ENCODE results near the gene PRKD1. TPM values are rescaled to one million over a fixed set of nuclear protein-coding genes. Genes with fewer than 3 reads are reported as not detected.

Gene PRKD1
- total RNA-seq, 1 donor from 2014 or later = 11.8 TPM

DNA sequence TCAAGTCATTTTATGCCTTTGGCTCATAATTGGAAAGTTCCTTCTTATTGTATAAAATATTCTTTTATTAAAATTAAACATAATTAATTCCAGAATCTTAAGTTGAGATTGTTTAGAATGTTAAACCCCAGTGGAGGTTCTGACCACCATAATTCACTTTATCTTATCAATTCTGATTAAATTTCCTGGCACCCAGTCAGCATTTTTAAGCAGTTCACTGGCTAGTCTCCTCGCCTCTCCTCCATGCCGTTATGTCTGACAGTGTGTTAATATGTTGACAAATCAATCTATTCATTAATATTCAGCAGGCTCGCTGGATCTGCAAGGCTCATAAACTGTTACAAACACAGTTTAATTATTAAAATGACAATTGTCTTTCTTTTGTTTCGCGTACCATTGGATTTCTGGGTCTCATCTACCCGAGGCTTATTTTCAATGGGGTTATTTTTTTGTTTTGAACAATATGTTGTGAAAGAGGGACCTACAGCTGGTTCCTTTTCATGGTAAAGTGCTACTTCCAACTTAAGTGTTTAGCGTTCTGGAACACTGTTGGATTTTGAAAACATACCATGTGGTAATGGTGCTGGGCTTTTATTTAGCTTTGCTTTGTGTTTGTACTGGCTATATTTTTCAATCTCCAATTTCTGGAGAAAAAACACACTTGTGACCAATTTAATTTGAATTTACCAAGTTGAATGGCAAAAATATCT is 339.7 kb downstream of the PRKD1 start:
- Histone ChIP-seq H3K4me3 (no peak overlapping the region), H3K4me1 (no peaks in the 10 kb centered on the region), H3K9me3 (no peaks in the 10 kb centered on the region), H3K27me3 (no peaks in the 10 kb centered on the region), H3K27ac (no peak overlapping the region), H3K36me3 (no peaks in the 10 kb centered on the region)
- intact Hi-C loops (cut with DNase I) = no loop called here
- TF ChIP-seq POLR2AphosphoS5 (IDR thresholded peaks at IDR 0.05; ENCODE audit: insufficient read depth in 1 of 2, low read depth in 1 of 2) = no peak
- no peak for TF ChIP-seq POLR2A (IDR thresholded peaks at IDR 0.05)
- DNase-seq (ENCODE audit: extremely low spot score in 2 of 2) = no peak

DNA sequence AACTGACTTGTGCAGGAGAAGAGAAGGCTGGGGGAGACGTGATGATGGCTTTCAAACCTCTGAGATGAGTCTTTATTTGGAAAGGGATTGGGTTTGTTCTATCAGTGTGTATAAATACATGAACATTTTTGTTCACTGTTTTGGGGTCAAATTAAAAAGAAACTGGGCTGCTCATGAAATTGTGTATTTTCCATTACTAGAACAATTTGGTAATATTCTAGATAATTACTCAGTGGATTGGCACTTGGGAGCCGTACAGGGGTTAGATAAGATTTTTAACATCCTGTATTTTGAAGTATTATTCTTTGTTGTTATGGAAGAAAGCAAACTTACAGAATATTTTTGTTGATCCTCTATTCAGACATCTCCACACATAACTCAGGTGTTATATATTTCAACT is 340.6 kb downstream of the PRKD1 start:
- no peaks in the 10 kb centered on the region for H3K9me3 ChIP-seq
- H3K27ac ChIP-seq = no peak overlapping the region
- intact Hi-C loops (cut with DNase I) = no loop called here
- no peaks in the 10 kb centered on the region for H3K4me1 ChIP-seq
- no peaks in the 10 kb centered on the region for H3K27me3 ChIP-seq
- H3K4me3 ChIP-seq = no peak overlapping the region
- no peak for DNase-seq (ENCODE audit: extremely low spot score in 2 of 2)
- H3K36me3 ChIP-seq = no peaks in the 10 kb centered on the region
- TF ChIP-seq POLR2A (IDR thresholded peaks at IDR 0.05) = no peak
- TF ChIP-seq, protein P1, sequence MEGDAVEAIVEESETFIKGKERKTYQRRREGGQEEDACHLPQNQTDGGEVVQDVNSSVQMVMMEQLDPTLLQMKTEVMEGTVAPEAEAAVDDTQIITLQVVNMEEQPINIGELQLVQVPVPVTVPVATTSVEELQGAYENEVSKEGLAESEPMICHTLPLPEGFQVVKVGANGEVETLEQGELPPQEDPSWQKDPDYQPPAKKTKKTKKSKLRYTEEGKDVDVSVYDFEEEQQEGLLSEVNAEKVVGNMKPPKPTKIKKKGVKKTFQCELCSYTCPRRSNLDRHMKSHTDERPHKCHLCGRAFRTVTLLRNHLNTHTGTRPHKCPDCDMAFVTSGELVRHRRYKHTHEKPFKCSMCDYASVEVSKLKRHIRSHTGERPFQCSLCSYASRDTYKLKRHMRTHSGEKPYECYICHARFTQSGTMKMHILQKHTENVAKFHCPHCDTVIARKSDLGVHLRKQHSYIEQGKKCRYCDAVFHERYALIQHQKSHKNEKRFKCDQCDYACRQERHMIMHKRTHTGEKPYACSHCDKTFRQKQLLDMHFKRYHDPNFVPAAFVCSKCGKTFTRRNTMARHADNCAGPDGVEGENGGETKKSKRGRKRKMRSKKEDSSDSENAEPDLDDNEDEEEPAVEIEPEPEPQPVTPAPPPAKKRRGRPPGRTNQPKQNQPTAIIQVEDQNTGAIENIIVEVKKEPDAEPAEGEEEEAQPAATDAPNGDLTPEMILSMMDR (IDR thresholded peaks at IDR 0.05) = no peak
- TF ChIP-seq POLR2AphosphoS5 (IDR thresholded peaks at IDR 0.05; ENCODE audit: insufficient read depth in 1 of 2, low read depth in 1 of 2) = no peak

DNA sequence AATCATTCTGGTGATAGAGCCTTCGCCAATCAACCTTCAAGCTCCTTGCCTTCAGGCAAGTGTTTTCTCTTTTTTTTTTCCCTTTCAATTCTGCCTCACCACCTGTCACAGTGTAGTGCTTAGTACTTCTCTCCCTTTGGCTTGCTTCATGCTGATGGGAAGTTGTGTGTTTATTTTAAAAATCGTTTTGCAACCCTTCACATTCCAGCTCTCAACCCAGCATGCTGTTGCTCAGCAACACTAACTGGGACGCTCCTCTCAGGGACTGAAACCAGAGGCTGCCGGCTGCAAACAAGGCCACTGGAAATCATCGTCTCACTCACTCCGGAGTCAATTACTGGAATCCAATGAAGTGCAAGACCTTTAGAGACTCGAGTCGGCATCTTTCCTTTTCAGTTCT is 342.7 kb downstream of the PRKD1 start:
- Histone ChIP-seq H3K36me3 (no peaks in the 10 kb centered on the region), H3K4me1 (no peaks in the 10 kb centered on the region), H3K9me3 (no peaks in the 10 kb centered on the region), H3K27me3 (no peaks in the 10 kb centered on the region), H3K27ac (no peak overlapping the region), H3K4me3 (no peak overlapping the region)
- TF ChIP-seq, protein P1 (IDR thresholded peaks at IDR 0.05) = no peak
- no peak for TF ChIP-seq POLR2AphosphoS5 (IDR thresholded peaks at IDR 0.05; ENCODE audit: insufficient read depth in 1 of 2, low read depth in 1 of 2)
- no peak for TF ChIP-seq POLR2A (IDR thresholded peaks at IDR 0.05)
- intact Hi-C loops (cut with DNase I) = no loop called here
- DNase-seq (ENCODE audit: extremely low spot score in 2 of 2) = no peak

DNA sequence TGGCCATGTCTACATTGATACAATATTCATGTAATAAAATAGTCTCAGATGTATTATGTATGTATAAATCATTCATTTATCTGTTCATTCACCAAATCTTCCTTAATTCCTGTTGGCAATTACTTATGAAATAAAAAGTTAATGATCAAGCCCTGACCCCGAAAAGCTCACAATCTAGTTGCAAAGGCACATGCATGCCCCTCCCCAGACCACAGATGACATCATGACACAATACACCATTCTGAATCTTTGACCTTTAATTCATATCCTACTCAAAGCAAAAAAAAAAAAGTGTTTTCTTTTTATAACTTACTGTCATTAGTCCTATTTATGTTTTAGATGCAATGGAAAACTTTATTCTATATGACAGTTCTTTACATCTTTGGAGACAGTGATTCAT is 346.9 kb downstream of the PRKD1 start:
- TF ChIP-seq, protein P1 (IDR thresholded peaks at IDR 0.05) = no peak
- TF ChIP-seq POLR2AphosphoS5 (IDR thresholded peaks at IDR 0.05; ENCODE audit: insufficient read depth in 1 of 2, low read depth in 1 of 2) (no peak), POLR2A (IDR thresholded peaks at IDR 0.05) (no peak)
- DNase-seq (ENCODE audit: extremely low spot score in 2 of 2) = no peak

DNA sequence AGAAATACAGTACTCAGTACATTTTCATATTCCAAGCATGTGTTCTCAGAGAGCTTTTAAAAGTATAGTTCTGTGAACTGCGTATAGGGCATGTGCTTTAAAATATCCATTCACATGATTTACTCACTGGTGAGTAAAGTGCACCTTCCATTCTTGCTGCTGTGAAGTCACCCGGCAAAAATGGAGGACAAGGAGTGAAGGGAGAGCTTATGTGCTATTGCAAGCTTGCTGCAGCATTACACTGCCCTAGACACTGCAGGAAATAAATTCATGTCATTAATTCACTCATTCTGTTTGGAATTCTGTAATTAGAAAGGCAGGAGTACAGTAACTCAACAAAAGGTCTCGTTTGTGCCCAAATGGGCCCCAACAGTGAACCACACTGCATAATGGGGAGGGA is 347.8 kb downstream of the PRKD1 start:
- no peak overlapping the region for H3K4me3 ChIP-seq
- intact Hi-C loops (cut with DNase I) = no loop called here

More for the DNA sequence above, 346.9 kb downstream of the PRKD1 start:
- no peak overlapping the region for H3K27ac ChIP-seq
- no peaks in the 10 kb centered on the region for H3K27me3 ChIP-seq
- H3K9me3 ChIP-seq = no peaks in the 10 kb centered on the region
- H3K4me1 ChIP-seq = no peaks in the 10 kb centered on the region
- H3K36me3 ChIP-seq = peaks cover 0 to 5% of the 10 kb centered on the region in 2 donors
- intact Hi-C loops (cut with DNase I) = no loop called here
- no peak overlapping the region for H3K4me3 ChIP-seq

More for the DNA sequence above, 347.8 kb downstream of the PRKD1 start:
- Histone ChIP-seq H3K36me3 (peaks cover 0 to 5% of the 10 kb centered on the region in 2 donors), H3K4me1 (no peaks in the 10 kb centered on the region), H3K9me3 (no peaks in the 10 kb centered on the region), H3K27me3 (no peaks in the 10 kb centered on the region), H3K27ac (no peak overlapping the region)
- TF ChIP-seq POLR2A (IDR thresholded peaks at IDR 0.05) (no peak), POLR2AphosphoS5 (IDR thresholded peaks at IDR 0.05; ENCODE audit: insufficient read depth in 1 of 2, low read depth in 1 of 2) (no peak)
- TF ChIP-seq, protein P1 (IDR thresholded peaks at IDR 0.05) = no peak
- DNase-seq (ENCODE audit: extremely low spot score in 2 of 2) = no peak
